CD1c-positive myeloid dendritic cell (primary cell): ENCODE measurements around the gene MFN1.

Experiments used
- DNase-seq: peaks from one replicate; pipeline ENCODE4 v3.0.0-alpha.2; 2016; ENCODE audit errors: extremely low spot score

Gene MFN1

DNA sequence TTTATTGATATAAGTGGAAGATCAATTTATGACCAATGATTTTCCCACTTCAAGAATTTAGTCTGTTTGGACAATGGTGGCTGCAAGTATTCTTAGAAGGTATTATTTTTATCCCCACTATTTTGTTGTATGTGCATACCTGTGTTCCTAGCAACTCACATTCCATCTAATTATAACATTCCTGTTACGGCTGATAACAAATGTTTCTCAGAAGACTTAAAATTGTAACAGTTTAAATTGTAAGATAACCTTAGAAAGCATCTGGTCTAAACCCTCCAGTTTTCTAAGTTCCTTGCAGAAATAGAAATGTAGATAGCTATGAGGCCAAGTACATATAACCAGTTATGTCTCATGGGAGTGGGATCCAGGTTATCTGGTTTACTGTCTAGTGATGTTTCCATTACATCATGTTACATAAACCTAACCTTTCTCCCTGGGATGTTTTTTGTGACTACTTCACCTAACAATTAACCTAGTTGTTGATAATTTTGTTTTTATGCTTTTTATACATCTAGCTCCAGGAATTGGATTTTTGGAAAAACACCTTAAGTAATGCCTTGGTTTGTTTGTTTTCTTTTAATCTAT lies 11.1 kb upstream of the MFN1 start:
- no peak for DNase-seq

DNA sequence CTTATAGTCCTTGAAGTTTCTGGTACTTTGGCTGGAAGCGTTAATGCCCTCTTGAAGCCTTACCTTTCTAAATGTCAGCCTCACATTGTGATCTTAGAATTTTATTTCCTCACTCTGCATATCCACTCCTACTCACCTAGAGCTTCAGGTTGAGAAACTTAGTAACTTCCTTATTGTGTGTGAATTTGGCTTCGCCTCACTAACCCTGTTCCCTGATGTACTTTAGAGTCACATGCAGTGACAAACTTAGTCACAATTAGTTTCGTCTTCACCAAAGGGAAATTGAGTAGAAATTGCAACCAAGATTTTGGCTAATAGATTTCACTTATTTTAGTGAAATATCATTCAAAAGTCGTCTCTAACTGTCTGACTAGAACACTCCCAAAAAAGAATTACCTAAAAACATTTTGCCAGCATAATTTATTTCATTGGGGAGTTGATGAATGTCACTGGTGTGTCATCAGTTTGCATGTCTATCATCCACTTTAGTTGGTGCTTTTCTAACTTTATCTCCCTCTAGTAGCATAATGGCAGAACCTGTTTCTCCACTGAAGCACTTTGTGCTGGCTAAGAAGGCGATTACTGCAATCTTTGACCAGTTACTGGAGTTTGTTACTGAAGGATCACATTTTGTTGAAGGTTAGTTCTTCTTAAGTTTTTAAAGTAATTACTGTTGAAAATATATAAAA lies 960 bp downstream of the MFN1 start:
- DNase-seq = peak; percentile 82

DNA sequence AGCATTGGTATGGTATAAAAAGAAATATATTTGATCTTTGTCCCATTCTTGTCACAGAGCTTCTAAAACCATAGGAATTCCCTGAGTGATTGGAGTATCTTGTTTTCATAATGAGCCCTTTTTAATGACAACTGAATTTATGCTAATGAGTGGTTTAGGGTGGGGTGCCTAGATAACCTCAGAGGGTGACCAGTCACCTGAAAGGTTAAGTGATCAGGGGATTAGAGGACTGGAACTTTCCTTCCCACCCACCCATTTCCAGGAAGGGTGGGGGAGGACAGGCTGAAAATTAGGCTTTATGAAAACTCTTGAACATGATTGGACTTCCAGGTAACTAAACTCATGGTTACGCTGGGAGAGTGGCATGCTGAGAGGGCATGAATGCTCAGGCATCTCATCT lies 8.5 kb downstream of the MFN1 start:
- DNase-seq = no peak

DNA sequence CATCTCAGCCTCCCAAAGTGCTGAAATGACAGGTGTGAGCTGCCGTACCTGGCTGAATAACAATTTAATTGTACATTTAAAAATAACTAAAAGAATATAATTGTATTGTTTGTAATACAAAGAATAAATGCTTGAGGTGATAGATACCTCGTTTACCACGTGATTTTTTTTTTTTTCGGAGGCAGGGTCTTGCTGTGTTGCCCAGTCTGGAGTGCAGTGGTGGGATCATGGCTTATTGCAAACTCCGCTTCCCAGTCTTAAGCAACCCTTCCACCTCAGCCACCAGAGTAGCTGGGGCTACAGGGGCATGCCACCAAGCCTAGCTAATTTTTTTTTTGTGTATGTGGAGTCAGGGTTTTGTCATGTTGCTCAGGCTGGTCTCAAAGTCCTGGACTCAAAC lies 15.8 kb downstream of the MFN1 start:
- DNase-seq = no peak

DNA sequence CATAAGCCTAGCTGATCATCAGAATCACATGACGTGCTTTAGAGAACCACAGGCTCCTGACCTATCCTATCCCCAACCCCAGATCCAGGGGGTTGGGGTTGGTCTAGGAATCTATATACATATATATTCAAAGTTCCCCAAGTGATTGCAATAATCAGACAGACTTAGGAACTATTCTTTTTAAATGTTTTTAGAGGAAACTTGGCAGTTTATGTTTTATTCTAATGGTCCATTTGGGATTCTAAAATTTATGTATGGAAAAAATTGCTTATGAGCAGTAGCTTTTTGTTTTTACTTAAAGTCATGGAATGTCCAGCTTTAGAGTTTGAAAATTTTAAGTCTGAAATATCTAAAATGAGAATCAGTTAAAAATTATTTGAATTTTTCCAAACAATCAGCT lies 22.1 kb downstream of the MFN1 start:
- no peak for DNase-seq

DNA sequence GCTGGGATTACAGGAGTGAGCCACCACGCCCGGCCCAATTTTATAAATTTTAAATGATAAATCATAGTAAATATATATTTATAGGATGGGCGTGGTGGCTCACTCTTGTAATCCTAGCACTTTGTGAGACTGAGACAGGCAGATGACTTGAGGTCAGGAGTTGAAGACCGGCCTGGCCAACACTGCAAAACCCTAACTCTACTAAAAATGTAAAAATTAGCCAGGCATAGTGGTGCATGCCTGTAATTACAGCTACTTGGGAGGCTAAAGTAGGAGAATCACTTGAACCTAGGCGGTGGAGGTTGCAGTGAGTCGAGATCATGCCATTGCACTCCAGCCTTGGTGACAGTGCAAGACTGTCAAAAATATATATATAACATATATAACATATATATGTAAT lies 26.4 kb downstream of the MFN1 start:
- no peak for DNase-seq

- no peak for DNase-seq
These were observed 27.8 kb downstream of the MFN1 start for GRCh38 chr3:179375091-179375999.

DNA sequence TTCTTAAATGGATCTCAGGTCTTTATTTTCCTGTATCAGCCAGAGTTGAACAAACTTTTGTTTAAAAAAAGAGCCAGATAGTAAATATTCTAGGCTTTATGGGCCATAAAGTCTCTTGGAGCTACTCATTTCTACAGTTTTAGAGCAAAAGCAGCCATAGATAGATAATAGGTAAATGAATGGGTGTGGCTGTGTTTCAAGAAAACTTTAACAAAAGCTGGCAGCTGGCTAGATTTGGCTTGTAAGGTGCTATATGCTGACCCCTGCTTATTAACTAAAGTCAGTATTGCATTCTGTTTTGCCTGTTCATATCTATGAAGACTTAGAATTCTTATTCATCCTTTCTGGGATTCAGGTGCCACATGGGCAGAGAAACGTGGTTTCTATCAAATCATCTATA lies 29.0 kb downstream of the MFN1 start:
- no peak for DNase-seq

DNA sequence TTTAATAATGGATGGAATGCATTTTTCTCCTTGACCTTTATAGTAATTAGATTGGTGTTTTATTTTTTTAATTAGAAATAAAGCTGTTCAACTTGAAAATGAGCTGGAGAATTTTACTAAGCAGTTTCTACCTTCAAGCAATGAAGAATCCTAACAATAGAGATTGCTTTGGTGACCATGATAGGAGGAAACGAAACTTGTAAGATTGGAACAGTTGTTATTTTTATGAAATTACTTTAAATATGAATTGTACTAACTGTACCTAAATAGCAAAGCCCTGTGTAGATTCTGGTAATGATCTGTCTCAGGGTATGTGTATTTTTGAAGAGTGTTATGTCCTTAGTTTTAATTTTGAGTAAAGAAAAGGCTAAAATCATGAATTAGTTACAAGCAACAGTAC lies 44.4 kb downstream of the MFN1 start:
- DNase-seq = no peak

GRCh38 chr3:179398574-179399231 lies 51.2 kb downstream of the MFN1 start:
- no peak for DNase-seq

- no peak for DNase-seq
These were observed 54.1 kb downstream of the MFN1 start for GRCh38 chr3:179401561-179401960.

GRCh38 chr3:179402963-179403362 lies 55.5 kb downstream of the MFN1 start:
- DNase-seq = no peak

DNA sequence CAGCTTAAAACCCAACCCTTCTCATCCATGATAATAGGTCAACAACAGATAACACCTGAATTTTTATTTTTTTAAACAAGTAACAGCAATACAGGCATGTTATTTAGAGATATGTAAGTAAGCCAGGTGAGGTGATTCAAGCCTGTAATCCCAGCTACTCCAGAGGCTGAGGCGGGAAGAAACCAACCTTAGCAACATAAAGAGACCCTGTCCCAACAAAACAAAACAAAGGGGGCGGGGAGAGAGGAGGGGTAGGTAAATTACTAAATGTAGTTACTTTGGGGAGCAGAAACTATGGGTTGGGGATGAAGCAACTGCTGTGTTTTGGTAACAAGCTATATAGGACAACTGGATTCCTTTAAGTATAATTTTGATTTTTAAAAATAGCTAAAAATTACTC lies 56.8 kb downstream of the MFN1 start:
- no peak for DNase-seq

- DNase-seq = no peak
These were observed 62.8 kb downstream of the MFN1 start for GRCh38 chr3:179410331-179410730.

DNA sequence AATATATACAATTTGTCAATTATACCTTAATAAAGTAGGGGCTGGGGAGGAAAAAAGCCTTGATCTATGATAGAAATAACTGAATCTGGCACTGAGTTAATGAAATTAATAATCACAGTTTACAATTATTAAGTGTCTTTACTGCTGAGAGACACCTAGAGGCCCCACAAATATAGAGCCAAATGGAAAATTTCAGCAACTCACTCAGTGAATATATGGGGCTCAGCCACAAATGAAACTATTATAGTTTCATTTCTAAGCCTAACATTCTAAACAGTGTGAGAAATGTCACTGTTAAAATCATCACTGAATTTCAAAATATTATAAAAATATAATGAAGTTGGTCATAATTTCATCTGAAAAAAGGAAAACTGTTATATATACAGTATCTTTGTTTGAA lies 63.5 kb downstream of the MFN1 start:
- no peak for DNase-seq

DNA sequence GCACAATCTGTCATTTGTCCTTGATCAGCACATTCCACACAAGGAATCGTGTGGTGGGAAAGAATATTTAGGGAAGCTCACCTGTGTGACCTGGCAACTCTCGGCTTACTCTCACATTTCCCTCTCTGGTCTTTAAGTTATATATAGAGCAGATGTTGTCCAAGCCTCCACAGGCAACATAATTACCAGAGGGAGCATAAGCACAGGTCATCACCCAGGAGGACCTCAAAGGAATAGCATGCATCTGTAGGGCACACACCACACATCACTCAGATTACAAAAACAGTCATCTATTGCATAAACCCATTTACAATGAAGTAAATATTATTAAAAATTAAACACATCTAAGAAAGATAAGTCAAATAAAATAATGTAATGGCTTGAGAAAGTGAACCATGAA lies 67.3 kb downstream of the MFN1 start:
- no peak for DNase-seq

DNA sequence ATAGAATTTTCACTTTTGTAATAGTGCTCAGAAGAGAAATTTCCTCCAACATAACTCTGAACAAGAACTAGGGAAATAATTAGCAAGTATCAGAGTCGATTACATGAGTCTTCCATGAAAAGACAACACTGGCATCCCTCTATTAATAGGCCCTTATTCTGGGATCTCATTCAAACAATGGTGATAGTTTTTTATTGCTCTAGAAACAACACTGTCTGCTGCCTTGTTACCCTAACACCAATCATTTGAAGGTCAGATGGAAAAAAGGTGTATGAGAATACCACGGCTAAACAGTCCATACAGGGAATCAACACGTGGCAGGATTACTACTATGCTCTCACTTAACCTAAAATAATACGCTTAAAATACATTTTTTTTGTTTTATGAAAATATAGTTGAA lies 67.9 kb downstream of the MFN1 start:
- no peak for DNase-seq

- DNase-seq = no peak
These were observed 69.2 kb downstream of the MFN1 start for GRCh38 chr3:179416681-179417080.

DNA sequence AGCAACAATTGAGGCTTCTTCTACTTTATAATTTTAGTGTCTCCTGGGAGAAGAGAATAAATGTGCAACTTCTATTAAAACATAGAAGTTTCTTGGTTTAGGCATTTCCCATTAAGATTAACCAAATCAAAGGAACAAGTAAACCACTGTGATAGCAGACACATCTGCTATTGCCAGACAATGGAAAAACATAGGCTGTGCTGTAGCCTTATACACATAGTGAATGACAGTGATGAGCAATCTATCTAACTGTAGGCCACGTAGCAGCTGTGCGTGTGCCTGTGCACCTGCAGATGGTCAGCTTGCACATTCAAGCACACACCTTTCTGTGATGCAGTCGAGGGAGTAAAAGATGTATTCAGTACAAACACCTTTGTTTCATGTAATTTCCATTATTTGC lies 71.1 kb downstream of the MFN1 start:
- DNase-seq = no peak

GRCh38 chr3:179421500-179421899 lies 74.0 kb downstream of the MFN1 start:
- peak; percentile 25 for DNase-seq

DNA sequence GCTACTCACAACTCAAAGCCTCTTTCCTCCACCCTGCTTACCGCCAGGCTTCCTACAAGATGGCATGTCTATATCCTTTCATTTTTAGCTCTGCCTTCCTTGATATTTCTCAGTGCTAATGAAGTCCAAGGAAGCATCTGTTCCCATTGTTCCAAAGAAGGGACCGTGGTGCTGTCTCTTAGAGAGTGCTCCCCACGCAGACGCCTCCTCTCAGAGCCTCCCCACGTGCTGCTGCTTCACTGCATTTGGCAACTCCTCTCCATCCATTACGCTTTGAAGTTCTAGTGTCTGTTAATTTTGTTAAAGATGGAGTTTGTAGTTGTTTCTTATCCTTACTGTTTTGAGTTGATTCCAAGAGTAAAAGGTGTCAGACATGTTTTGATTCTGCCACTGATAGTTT lies 77.6 kb downstream of the MFN1 start:
- DNase-seq = no peak

DNA sequence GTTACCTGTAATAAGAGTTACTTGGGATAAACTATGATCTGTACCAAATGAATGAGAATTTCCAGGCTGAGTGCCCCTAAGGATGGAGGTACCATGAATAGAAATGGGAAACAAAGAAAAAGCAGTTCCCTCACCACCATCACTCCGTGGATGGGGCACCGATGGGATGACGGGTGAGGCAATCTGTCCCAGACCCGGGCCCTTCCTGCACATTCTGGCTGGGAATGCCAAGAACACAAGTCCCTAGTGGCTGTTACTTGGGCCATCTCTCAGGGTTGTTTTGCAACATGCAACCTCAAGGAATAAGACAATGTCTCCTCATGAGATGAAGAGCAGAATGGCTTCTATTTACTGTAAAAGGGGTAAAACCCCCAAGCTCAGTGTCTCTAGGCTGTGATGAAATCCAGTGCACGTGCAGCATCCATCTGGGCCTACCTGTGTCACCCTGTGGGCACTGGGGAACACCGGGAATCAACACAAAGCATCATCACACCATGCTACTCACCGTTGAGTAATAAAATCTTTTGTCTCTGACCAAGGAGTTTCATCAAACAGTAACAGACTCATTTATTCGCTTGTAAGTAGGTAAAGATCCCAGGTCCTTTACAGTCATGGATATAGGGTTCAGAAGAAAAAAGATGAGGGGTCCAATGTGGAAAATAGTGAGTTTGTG lies 81.5 kb downstream of the MFN1 start:
- DNase-seq = no peak
